ENCODE data around the gene YIPF3.
A peak's percentile ranks its signal among the peaks of the same experiment; 100 is the strongest.

YIPF3 gene

GRCh38 chr6:43495409-43495941 is 21.3 kb downstream of the YIPF3 start:
- no peak for DNase-seq (ENCODE audit: low spot score)
- TF ChIP-seq, protein P1, sequence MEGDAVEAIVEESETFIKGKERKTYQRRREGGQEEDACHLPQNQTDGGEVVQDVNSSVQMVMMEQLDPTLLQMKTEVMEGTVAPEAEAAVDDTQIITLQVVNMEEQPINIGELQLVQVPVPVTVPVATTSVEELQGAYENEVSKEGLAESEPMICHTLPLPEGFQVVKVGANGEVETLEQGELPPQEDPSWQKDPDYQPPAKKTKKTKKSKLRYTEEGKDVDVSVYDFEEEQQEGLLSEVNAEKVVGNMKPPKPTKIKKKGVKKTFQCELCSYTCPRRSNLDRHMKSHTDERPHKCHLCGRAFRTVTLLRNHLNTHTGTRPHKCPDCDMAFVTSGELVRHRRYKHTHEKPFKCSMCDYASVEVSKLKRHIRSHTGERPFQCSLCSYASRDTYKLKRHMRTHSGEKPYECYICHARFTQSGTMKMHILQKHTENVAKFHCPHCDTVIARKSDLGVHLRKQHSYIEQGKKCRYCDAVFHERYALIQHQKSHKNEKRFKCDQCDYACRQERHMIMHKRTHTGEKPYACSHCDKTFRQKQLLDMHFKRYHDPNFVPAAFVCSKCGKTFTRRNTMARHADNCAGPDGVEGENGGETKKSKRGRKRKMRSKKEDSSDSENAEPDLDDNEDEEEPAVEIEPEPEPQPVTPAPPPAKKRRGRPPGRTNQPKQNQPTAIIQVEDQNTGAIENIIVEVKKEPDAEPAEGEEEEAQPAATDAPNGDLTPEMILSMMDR (IDR thresholded peaks at IDR 0.05; ENCODE audit: extremely low read depth, missing control alignments), result peak; percentile 10

- DNase-seq (ENCODE audit: low spot score), result no peak
- TF ChIP-seq, protein P1 (IDR thresholded peaks at IDR 0.05; ENCODE audit: extremely low read depth, missing control alignments), result no peak
These were observed 22.0 kb downstream of the YIPF3 start for GRCh38 chr6:43494766-43495165.

DNA sequence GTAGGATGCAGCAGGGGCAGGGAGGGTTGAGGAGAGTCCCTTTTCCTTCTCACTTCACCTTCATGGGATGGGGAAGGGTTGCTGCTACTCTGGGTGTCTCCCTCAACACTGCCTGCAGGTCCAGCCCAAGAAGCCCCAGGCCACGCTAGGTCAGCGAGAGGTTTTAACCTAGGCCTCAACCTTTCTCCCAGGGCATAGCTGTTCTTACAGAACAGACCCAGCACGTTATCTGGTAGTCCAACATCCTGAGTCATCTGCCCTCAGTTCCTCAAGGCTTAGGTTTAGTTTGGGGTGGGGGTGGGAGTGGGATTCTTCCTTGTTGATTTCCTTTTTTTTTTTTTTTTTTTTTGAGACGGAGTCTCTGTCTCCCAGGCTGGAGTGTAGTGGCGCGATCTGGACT is 22.4 kb downstream of the YIPF3 start:
- TF ChIP-seq, protein P1 (IDR thresholded peaks at IDR 0.05; ENCODE audit: extremely low read depth, missing control alignments), result no peak

GRCh38 chr6:43493833-43494232 is 22.9 kb downstream of the YIPF3 start:
- DNase-seq (ENCODE audit: low spot score), result no peak
- TF ChIP-seq, protein P1 (IDR thresholded peaks at IDR 0.05; ENCODE audit: extremely low read depth, missing control alignments), result no peak

More for the DNA sequence above, 22.4 kb downstream of the YIPF3 start:
- no peak for DNase-seq (ENCODE audit: low spot score)

GRCh38 chr6:43493230-43493629 is 23.5 kb downstream of the YIPF3 start:
- TF ChIP-seq, protein P1 (IDR thresholded peaks at IDR 0.05; ENCODE audit: extremely low read depth, missing control alignments), result no peak

DNA sequence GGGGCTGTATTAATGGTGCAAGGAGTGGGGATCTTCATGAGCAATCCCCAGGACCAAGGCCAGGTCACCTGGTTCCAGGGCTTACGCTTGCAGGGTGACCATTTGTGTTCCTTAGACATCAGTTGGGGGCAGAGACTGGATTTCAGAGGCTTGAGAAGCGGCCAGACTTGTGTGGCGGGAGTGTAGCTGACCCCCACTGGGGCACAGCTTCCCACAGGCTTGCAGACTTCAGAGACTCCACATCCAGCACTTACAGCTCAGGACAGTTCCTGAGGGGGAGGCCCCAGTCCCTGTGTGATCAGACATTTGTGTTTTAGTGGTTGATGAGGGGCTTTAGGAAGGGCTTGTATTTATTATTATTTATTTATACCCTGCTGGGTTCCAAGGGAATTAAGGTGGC is 24.1 kb downstream of the YIPF3 start:
- no peak for DNase-seq (ENCODE audit: low spot score)
- TF ChIP-seq, protein P1 (IDR thresholded peaks at IDR 0.05; ENCODE audit: extremely low read depth, missing control alignments), result no peak

More at GRCh38 chr6:43493230-43493629, 23.5 kb downstream of the YIPF3 start:
- DNase-seq (ENCODE audit: low spot score), result no peak

- DNase-seq (ENCODE audit: low spot score), result no peak
- TF ChIP-seq, protein P1 (IDR thresholded peaks at IDR 0.05; ENCODE audit: extremely low read depth, missing control alignments), result no peak
These were observed 24.7 kb downstream of the YIPF3 start for GRCh38 chr6:43491750-43492661.

All from GM20000 (cell line).